ENCODE measurements around the gene TTLL10. TPM values are rescaled to one million over a fixed set of nuclear protein-coding genes. Genes with fewer than 3 reads are reported as not detected.

The TTLL10 gene
- polyA plus RNA-seq, 1 donor (not counting 4 experiments of a cell fraction or from before 2014, with no cell fraction given), result not detected

GRCh38 chr1:1185101-1185765 is 11.6 kb downstream of the TTLL10 start:
- H2AFZ ChIP-seq (ENCODE audit: control insufficient read depth, low read length), result no peak overlapping the region

DNA sequence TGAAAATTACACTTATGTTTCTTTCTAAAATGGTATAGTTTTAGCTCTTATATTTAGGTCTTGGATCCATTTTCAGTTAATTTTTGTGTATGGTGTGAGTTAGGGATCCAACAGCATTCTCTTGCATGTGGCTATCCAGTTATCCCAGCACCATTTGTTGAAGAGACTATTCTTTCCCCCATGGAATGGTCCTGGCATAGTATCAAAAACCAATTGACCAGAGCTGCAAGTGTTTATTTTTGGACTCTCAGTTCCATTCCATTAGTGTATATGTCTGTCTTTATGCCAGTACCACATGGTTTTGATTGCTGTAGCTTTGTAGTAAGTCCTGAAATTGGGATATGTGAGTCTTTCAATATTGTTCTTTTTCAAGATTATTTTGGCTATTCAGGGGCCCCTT is 14.3 kb downstream of the TTLL10 start:
- Histone ChIP-seq H3K9me3 (ENCODE audit: control insufficient read depth, low read depth, low read length) (peaks cover 2% of the 10 kb centered on the region), H3K9ac (ENCODE audit: control insufficient read depth, extremely low read depth, insufficient read depth, low read length) (no peak overlapping the region), H3K4me1 (ENCODE audit: control insufficient read depth, extremely low read depth, insufficient read depth, low read length) (no peaks in the 10 kb centered on the region), H3K36me3 (ENCODE audit: control insufficient read depth in 2 of 2, extremely low read depth in 1 of 2, insufficient read depth in 2 of 2, low read length in 2 of 2) (no peaks in the 10 kb centered on the region), H2AFZ (ENCODE audit: control insufficient read depth, low read length) (no peak overlapping the region), H3K4me2 (ENCODE audit: control insufficient read depth, extremely low read depth, insufficient read depth, low read depth, low read length) (no peak overlapping the region), H3K27ac (ENCODE audit: control insufficient read depth, insufficient read depth, low read length) (no peak overlapping the region), H4K20me1 (ENCODE audit: control insufficient read depth, extremely low read depth, insufficient read depth, low read length) (no peaks in the 10 kb centered on the region), H3K27me3 (ENCODE audit: control insufficient read depth, extremely low read depth, insufficient read depth, low read length) (peaks cover 7% of the 10 kb centered on the region), H3K4me3 (ENCODE audit: control insufficient read depth in 2 of 3, extremely low read depth in 1 of 3, insufficient read depth in 2 of 3, low read depth in 1 of 3, low read length in 3 of 3) (no peak overlapping the region), H3K79me2 (ENCODE audit: control insufficient read depth, insufficient read depth, low read length) (no peaks in the 10 kb centered on the region), H3K9me1 (ENCODE audit: control insufficient read depth, extremely low read depth, insufficient read depth, low read length) (no peaks in the 10 kb centered on the region)
- dilution Hi-C loops (cut with MboI; ENCODE audit: extremely low pct_ligation_motif_present, low sequenced_read_pairs), result no loop called here
- FAIRE-seq (no peak), DNase-seq (ENCODE audit: low read depth, low spot score) (no peak)
- TF ChIP-seq, protein P1, sequence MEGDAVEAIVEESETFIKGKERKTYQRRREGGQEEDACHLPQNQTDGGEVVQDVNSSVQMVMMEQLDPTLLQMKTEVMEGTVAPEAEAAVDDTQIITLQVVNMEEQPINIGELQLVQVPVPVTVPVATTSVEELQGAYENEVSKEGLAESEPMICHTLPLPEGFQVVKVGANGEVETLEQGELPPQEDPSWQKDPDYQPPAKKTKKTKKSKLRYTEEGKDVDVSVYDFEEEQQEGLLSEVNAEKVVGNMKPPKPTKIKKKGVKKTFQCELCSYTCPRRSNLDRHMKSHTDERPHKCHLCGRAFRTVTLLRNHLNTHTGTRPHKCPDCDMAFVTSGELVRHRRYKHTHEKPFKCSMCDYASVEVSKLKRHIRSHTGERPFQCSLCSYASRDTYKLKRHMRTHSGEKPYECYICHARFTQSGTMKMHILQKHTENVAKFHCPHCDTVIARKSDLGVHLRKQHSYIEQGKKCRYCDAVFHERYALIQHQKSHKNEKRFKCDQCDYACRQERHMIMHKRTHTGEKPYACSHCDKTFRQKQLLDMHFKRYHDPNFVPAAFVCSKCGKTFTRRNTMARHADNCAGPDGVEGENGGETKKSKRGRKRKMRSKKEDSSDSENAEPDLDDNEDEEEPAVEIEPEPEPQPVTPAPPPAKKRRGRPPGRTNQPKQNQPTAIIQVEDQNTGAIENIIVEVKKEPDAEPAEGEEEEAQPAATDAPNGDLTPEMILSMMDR (optimal IDR thresholded peaks at IDR 0.05 in 1 of 3, IDR thresholded peaks at IDR 0.05 in 1 of 3, conservative IDR thresholded peaks at IDR 0.05 in 1 of 3; ENCODE audit: extremely low read depth in 1 of 3, insufficient read depth in 2 of 3, low read length in 3 of 3), result no peak
- TF ChIP-seq EZH2 (IDR thresholded peaks at IDR 0.05; ENCODE audit: low read length), result no peak

More at GRCh38 chr1:1185101-1185765, 11.6 kb downstream of the TTLL10 start:
- Histone ChIP-seq H3K4me1 (ENCODE audit: control insufficient read depth, extremely low read depth, insufficient read depth, low read length) (no peaks in the 10 kb centered on the region), H3K4me3 (ENCODE audit: control insufficient read depth in 2 of 3, extremely low read depth in 1 of 3, insufficient read depth in 2 of 3, low read depth in 1 of 3, low read length in 3 of 3) (no peak overlapping the region), H3K79me2 (ENCODE audit: control insufficient read depth, insufficient read depth, low read length) (no peaks in the 10 kb centered on the region), H3K4me2 (ENCODE audit: control insufficient read depth, extremely low read depth, insufficient read depth, low read depth, low read length) (no peak overlapping the region), H4K20me1 (ENCODE audit: control insufficient read depth, extremely low read depth, insufficient read depth, low read length) (no peaks in the 10 kb centered on the region), H3K9ac (ENCODE audit: control insufficient read depth, extremely low read depth, insufficient read depth, low read length) (no peak overlapping the region), H3K36me3 (ENCODE audit: control insufficient read depth in 2 of 2, extremely low read depth in 1 of 2, insufficient read depth in 2 of 2, low read length in 2 of 2) (no peaks in the 10 kb centered on the region), H3K9me1 (ENCODE audit: control insufficient read depth, extremely low read depth, insufficient read depth, low read length) (no peaks in the 10 kb centered on the region), H3K27ac (ENCODE audit: control insufficient read depth, insufficient read depth, low read length) (no peak overlapping the region), H3K9me3 (ENCODE audit: control insufficient read depth, low read depth, low read length) (no peaks in the 10 kb centered on the region), H3K27me3 (ENCODE audit: control insufficient read depth, extremely low read depth, insufficient read depth, low read length) (peaks cover 7% of the 10 kb centered on the region)
- DNase-seq (ENCODE audit: low read depth, low spot score) (no peak), FAIRE-seq (no peak)
- dilution Hi-C loops (cut with MboI; ENCODE audit: extremely low pct_ligation_motif_present, low sequenced_read_pairs), result no loop called here
- TF ChIP-seq EZH2 (IDR thresholded peaks at IDR 0.05; ENCODE audit: low read length), result no peak
- TF ChIP-seq, protein P1 (optimal IDR thresholded peaks at IDR 0.05 in 1 of 3, IDR thresholded peaks at IDR 0.05 in 1 of 3, conservative IDR thresholded peaks at IDR 0.05 in 1 of 3; ENCODE audit: extremely low read depth in 1 of 3, insufficient read depth in 2 of 3, low read length in 3 of 3), result no peak

Data from keratinocyte (primary cell).